DMS153 treated with DMSO at 0.1 percent for 48 hours (cell line): ENCODE data around the gene RCOR3.

Experiments
- DNase-seq: peaks from one replicate; lab custom pipeline; 2025; ENCODE audit not compliant: unreplicated experiment; lab: John Stamatoyannopoulos, UW

Gene RCOR3

GRCh38 chr1:211323156-211324063 is 64.2 kb downstream of the RCOR3 start:
- DNase-seq = peak; percentile 87

- no peak for DNase-seq
Observed at GRCh38 chr1:211324992-211325775, 66.0 kb downstream of the RCOR3 start.

DNA sequence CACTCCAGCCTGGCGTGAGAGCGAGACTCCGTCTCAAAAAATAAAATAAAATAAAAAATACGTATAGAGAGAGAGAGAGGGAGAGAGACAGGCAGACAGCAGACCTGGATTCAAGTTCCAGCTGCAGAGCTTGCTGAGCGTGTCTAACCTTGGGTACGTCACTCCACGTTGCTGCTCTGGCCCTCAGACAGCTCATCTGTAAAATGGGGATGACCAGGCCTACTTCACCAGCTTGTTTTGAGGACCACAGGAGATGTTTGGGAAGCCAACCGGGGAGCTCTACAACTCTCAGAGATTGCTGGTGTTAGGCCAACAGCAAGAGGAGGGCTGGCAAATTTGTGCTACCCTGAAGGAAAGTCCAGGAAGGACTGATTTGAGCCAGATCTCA is 67.0 kb downstream of the RCOR3 start:
- no peak for DNase-seq

GRCh38 chr1:211326528-211327345 is 67.6 kb downstream of the RCOR3 start, which contains the start of gene TRAF5:
Gene TRAF5 (plus strand): TSS chr1:211326833. CDS start chr1:211353240, 26,407 bp downstream.
- peak; percentile 49 for DNase-seq

DNA sequence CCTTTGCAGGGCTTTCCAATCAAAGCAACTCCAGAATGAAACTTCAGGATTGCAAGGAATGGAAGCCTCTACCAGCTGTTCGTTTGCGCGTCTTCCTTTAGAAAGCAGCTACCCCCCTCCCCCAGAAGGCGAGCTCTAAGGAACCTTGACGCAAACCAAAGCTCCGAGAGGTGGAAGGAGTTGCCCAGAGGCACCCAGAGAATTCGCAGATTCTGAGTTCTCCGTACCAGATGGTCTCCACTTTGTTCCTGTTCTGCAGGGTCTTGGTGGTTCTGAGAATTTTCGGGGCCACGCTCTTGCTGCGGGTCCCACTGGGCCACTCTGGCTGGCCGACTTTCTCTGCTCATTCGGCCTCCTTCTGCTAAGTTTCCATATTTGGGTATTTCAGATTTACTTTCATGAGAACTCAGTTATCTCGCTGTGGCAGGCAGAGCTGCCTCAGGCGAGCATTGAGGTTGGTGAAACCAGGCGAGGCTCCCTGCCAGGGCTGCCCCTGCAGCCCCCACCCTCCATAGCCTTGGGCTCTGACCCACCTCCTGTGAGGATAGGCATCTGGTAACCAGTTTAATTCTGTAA is 68.3 kb downstream of the RCOR3 start:
- no peak for DNase-seq

DNA sequence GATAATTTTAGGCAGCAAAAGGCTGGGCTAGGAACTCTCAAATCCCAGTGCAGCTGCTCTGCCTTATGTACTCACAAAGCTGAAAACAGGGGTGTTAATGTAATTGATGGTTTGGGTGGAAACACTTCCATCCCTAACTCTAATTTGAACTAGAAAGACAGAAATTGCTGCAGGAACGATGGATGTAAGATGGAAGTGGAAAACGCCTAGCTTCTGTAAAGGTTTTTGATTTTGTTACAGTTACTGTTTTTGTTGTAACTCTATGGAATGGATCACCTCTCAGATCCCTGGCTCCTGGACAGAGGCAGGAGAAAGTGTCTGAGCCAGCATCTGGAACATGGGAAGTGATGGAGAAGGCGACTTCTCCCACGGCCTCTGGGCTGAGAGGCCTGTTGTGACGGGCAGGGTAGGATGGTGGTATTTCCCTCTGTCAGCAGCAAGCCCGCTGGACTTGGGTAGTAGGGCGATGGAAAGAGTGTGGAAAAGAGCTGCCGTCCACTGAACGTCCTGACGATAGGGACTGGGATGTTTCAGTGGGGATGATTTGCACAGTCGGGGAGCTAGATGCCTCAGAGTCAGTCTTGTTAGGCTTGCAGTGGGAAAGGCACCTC is 69.0 kb downstream of the RCOR3 start:
- no peak for DNase-seq

GRCh38 chr1:211328866-211329475 is 69.8 kb downstream of the RCOR3 start:
- DNase-seq = no peak

- no peak for DNase-seq
Observed at GRCh38 chr1:211329764-211330201, 70.6 kb downstream of the RCOR3 start.

DNA sequence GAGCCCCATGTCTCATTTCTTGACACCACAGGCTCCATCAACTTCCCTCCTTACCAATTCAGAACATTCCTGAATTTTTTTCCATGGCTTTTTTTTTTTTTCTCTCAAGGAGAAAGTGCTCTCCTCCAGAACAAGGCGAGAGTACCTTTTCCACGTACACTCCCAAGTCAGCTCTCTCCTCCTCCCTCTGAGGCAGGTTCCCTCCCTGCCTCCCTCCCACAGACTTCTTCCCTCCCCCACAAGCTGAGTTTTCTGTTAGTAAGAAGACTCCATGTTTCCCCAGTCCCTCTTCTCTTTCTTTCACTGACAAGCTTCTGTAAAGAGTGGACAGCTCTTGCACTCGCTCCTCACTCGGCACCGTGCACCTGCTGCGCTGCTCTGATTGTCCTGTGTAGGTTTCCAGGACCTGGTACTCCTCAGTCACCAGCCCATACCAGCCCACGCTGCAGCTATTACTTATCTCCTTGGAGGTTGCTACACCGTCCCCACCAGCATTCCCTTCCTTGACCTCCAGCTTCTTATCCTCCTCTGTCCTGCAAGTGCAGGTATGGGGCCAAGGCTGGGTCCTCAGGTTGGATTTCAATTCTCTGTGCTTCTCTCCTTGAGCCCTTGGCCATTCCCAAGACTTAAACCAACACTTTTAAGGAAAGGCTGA is 71.2 kb downstream of the RCOR3 start:
- no peak for DNase-seq

GRCh38 chr1:211331011-211331709 is 72.0 kb downstream of the RCOR3 start:
- DNase-seq = no peak

GRCh38 chr1:211332036-211332616 is 73.0 kb downstream of the RCOR3 start:
- no peak for DNase-seq

DNA sequence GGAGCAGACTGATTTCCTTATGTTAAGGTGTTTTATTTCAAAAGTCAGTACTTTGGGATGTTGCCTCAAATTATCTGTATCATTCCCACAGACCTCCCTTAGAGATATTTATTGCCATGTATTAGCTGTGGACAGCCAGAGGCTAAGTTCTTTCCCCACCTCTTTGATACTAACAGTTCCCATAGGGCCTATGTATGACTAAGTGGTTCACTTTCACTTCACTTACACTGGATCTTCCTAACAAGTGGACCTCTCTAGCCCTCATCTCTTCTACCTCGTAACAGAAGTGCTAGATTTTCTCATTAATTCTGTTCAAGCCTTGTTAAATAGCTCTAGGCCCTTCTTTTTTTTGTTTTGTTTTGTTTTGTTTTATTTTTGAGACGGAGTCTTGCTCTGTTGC is 73.7 kb downstream of the RCOR3 start:
- no peak for DNase-seq

DNA sequence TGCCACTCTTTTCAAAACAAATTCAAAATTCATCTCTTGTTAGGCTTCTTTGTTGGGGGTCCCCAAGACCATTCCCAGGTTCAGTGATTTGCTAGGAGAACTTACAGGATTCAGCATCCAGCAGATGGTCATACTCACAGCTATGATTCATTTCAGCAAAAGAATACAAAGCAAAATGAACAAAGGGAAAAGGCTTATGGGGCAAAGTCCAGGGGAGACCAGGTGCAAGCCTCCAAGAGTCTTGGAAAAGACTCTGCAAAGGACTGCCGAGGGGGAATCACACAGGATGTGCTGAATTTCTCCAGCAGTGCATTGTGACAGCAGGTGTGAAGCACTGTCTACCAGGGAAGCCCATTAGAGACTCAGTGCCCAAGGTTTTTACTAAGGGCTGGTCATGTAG is 74.7 kb downstream of the RCOR3 start:
- no peak for DNase-seq

GRCh38 chr1:211334986-211335385 is 75.8 kb downstream of the RCOR3 start:
- no peak for DNase-seq

- DNase-seq = no peak
Observed at GRCh38 chr1:211335522-211336157, 76.5 kb downstream of the RCOR3 start.

DNA sequence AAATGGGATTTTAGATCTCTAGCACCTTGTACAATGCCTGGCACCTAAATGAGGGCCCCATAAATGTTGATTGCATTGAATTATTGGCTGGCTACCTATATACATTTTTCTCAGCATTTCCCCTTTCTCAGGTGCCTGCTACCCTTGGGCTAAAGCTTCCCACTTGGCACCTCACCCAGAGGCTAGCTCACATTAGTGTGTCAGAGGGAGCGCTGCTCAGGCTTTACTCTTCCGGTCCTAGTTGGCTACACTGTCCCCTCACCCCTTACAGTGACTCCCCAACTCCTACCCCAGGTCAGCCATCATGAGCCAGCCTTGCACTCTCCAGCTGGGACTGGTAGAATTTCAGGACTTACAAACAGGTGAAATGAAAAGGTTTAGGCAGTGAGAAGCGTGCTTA is 77.0 kb downstream of the RCOR3 start:
- DNase-seq = no peak

DNA sequence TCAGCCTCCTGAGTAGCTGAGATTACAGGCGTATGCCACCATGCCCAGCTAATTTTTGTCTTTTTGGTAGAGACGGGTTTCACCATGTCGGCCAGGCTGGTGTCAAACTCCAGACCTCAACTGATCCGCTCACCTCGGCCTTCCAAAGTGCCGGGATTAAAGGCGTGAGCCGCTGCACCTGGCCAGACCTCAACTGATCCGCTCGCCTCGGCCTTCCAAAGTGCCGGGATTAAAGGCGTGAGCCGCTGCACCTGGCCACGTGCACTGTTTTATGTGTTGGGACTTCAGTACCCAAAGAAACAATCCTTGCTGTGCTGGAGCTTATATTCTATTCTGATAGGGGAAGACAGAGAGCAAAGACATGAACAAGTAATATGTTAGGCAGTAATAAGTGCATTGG is 77.6 kb downstream of the RCOR3 start:
- DNase-seq = no peak
